HepG2 (cell line): Measurements from ENCODE around the gene RPL38. TPM values are rescaled to one million over a fixed set of nuclear protein-coding genes. Genes with fewer than 3 reads are reported as not detected.

Experiments used
- EED ChIP-seq: sonication (generic); formaldehyde crosslinking; IDR thresholded peaks from 2 replicates; pipeline ENCODE4 v1.5.0; 2020; ENCODE audit warnings: mild to moderate bottlenecking, missing genetic modification reagents
- HHEX ChIP-seq: IDR thresholded peaks from 2 replicates; pipeline ENCODE4 v1.6.1; 2016; ENCODE audit warnings: control low read depth
- HOXD1 ChIP-seq: sonication (generic); formaldehyde crosslinking; IDR thresholded peaks from 2 replicates; pipeline ENCODE4 v1.5.0; 2020; ENCODE audit warnings: missing genetic modification reagents
- IRX3 ChIP-seq: sonication (generic); formaldehyde crosslinking; IDR thresholded peaks from 2 replicates; pipeline ENCODE4 v1.8.1; 2023; ENCODE audit warnings: mild to moderate bottlenecking, low read depth, missing genetic modification reagents, borderline replicate concordance
- KAT7 ChIP-seq: IDR thresholded peaks from 2 replicates; pipeline ENCODE4 v1.6.1; 2018; ENCODE audit warnings: borderline replicate concordance, missing compliant biosample characterization
- KMT2B ChIP-seq: IDR thresholded peaks from 2 replicates; pipeline ENCODE4 v1.6.1; 2016; ENCODE audit warnings: missing genetic modification reagents, missing compliant biosample characterization
- NAIF1 ChIP-seq: sonication (generic); formaldehyde crosslinking; IDR thresholded peaks from 2 replicates; pipeline ENCODE4 v1.5.0; 2020; ENCODE audit warnings: mild to moderate bottlenecking, missing genetic modification reagents, borderline replicate concordance
- NCOA1 ChIP-seq: sonication (generic); formaldehyde crosslinking; IDR thresholded peaks from 2 replicates; pipeline ENCODE4 v1.9.0; 2021; ENCODE audit warnings: missing genetic modification reagents
- NKX3-1 ChIP-seq: sonication (generic); formaldehyde crosslinking; IDR thresholded peaks from 2 replicates; pipeline ENCODE4 v1.5.0; 2020; ENCODE audit warnings: missing genetic modification reagents
- RFX3 ChIP-seq: IDR thresholded peaks from 2 replicates; pipeline ENCODE4 v1.6.1; 2016; ENCODE audit warnings: missing biosample characterization, missing genetic modification reagents
- ZFP62 ChIP-seq: sonication (generic); formaldehyde crosslinking; IDR thresholded peaks from 2 replicates; pipeline ENCODE4 v1.4.0; 2020; ENCODE audit warnings: missing genetic modification reagents
- ZKSCAN1 ChIP-seq: fragments of 150-350 bp; IDR thresholded peaks from 2 replicates; pipeline ENCODE4 v1.6.1; 2014; ENCODE audit warnings: low read length
- ZNF672 ChIP-seq: sonication (generic); formaldehyde crosslinking; IDR thresholded peaks from 2 replicates; pipeline ENCODE4 v1.8.1; 2022; ENCODE audit warnings: missing genetic modification reagents
- ZNF749 ChIP-seq: sonication (generic); formaldehyde crosslinking; IDR thresholded peaks from 2 replicates; pipeline ENCODE4 v1.8.0; 2022; ENCODE audit warnings: mild to moderate bottlenecking, missing genetic modification reagents, moderate library complexity, borderline replicate concordance
- polyA plus RNA-seq, 8 experiments: library from polyadenylated mRNA; depleted of rRNA in 3 of 8; stranded (reverse) in 7 of 8; unstranded in 1 of 8; fragments of >200 nt; fragmentation: Illumina TruSeq in 4 of 8; extraction: Trizol in 4 of 8; gene quantifications; 2 replicates each; pipeline versions ENCODE4 v1.2.1 to v1.2.3, GENCODE V29; 2011 to 2016; ENCODE audit warnings: low read depth in 4 of 8, missing spikeins in 1 of 8, mixed read lengths in 1 of 8; ENCODE audit not compliant: insufficient read depth in 1 of 8
- total RNA-seq, 5 experiments: library from RNA; depleted of rRNA; stranded (reverse); fragments of >200 nt; fragmentation: Illumina TruSeq; extraction: Trizol; gene quantifications; 2 replicates each; pipeline ENCODE4 v1.2.3, GENCODE V29; 2016; ENCODE audit warnings: low read depth in 1 of 5
- TF ChIP-seq, protein P1 (sequence below): sonication (generic); formaldehyde crosslinking; IDR thresholded peaks from 2 replicates; pipeline ENCODE4 v1.8.0; 2022; ENCODE audit warnings: missing genetic modification reagents, mild to moderate bottlenecking, moderate library complexity, borderline replicate concordance
- TF ChIP-seq, protein P2 (sequence below): fragments of 450-650 bp; IDR thresholded peaks from 2 replicates; pipeline ENCODE4 v1.6.1; 2017
- TF ChIP-seq, protein P3 (sequence below): sonication (generic); formaldehyde crosslinking; IDR thresholded peaks from 2 replicates; pipeline ENCODE4 v1.4.0; 2020; ENCODE audit warnings: missing genetic modification reagents
- TF ChIP-seq, protein P4 (sequence below): sonication (generic); formaldehyde crosslinking; IDR thresholded peaks from 2 replicates; pipeline ENCODE4 v1.4.0; 2020; ENCODE audit warnings: mild to moderate bottlenecking, missing genetic modification reagents
- TF ChIP-seq, protein P5 (sequence below): sonication (generic); formaldehyde crosslinking; IDR thresholded peaks from 2 replicates; pipeline ENCODE4 v1.4.0; 2020; ENCODE audit warnings: mild to moderate bottlenecking, missing genetic modification reagents

The RPL38 gene
- total and polyA plus RNA-seq, 2 of the 13 experiments (the other 11 are each of a cell fraction or from before 2014, with no cell fraction given) = 2,370 to 2,372 TPM

DNA sequence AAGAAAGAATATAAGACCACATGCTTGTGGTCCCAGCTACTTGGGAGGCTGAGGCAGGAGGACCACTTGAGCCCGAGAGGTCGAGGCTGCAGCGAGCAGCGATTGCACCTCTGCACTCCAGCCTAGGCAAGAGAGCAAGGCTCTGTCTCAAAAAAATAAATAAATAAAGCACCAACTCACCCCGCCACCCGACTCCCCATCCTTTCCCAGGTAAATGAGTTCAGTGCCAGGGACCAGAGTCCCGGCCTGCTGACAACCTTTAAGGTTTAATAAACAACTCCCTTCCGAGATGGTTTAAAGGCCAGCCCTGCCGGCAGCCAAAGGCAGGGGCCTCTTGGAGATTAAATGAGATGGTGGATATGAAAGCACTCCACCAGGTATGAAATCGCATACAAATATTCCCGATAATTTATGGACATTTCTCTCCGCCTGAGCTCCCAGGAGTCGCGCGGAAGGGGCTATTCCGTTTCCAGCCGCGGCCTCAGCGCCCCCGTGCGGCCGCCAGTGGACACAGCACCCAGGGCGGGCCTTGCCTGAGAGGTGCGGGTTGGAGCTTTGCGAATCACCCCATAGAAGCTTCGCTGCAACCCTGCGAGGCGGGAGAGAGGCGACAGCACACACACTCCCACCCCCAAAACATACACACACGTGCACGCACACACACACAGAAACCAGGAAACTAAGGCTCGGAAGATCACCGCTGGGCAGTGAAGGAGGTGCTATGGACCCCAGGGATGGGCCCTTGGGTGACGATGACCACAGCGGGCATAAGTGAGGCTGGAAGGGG lies 4.0 kb upstream of the RPL38 start (continued):
- TF ChIP-seq, protein P1, sequence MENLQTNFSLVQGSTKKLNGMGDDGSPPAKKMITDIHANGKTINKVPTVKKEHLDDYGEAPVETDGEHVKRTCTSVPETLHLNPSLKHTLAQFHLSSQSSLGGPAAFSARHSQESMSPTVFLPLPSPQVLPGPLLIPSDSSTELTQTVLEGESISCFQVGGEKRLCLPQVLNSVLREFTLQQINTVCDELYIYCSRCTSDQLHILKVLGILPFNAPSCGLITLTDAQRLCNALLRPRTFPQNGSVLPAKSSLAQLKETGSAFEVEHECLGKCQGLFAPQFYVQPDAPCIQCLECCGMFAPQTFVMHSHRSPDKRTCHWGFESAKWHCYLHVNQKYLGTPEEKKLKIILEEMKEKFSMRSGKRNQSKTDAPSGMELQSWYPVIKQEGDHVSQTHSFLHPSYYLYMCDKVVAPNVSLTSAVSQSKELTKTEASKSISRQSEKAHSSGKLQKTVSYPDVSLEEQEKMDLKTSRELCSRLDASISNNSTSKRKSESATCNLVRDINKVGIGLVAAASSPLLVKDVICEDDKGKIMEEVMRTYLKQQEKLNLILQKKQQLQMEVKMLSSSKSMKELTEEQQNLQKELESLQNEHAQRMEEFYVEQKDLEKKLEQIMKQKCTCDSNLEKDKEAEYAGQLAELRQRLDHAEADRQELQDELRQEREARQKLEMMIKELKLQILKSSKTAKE (CRISPR knock-in tag) = no peak
- no peak for TF ChIP-seq ZNF672
- TF ChIP-seq, protein P2, sequence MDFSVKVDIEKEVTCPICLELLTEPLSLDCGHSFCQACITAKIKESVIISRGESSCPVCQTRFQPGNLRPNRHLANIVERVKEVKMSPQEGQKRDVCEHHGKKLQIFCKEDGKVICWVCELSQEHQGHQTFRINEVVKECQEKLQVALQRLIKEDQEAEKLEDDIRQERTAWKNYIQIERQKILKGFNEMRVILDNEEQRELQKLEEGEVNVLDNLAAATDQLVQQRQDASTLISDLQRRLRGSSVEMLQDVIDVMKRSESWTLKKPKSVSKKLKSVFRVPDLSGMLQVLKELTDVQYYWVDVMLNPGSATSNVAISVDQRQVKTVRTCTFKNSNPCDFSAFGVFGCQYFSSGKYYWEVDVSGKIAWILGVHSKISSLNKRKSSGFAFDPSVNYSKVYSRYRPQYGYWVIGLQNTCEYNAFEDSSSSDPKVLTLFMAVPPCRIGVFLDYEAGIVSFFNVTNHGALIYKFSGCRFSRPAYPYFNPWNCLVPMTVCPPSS = no peak
- TF ChIP-seq, protein P3, sequence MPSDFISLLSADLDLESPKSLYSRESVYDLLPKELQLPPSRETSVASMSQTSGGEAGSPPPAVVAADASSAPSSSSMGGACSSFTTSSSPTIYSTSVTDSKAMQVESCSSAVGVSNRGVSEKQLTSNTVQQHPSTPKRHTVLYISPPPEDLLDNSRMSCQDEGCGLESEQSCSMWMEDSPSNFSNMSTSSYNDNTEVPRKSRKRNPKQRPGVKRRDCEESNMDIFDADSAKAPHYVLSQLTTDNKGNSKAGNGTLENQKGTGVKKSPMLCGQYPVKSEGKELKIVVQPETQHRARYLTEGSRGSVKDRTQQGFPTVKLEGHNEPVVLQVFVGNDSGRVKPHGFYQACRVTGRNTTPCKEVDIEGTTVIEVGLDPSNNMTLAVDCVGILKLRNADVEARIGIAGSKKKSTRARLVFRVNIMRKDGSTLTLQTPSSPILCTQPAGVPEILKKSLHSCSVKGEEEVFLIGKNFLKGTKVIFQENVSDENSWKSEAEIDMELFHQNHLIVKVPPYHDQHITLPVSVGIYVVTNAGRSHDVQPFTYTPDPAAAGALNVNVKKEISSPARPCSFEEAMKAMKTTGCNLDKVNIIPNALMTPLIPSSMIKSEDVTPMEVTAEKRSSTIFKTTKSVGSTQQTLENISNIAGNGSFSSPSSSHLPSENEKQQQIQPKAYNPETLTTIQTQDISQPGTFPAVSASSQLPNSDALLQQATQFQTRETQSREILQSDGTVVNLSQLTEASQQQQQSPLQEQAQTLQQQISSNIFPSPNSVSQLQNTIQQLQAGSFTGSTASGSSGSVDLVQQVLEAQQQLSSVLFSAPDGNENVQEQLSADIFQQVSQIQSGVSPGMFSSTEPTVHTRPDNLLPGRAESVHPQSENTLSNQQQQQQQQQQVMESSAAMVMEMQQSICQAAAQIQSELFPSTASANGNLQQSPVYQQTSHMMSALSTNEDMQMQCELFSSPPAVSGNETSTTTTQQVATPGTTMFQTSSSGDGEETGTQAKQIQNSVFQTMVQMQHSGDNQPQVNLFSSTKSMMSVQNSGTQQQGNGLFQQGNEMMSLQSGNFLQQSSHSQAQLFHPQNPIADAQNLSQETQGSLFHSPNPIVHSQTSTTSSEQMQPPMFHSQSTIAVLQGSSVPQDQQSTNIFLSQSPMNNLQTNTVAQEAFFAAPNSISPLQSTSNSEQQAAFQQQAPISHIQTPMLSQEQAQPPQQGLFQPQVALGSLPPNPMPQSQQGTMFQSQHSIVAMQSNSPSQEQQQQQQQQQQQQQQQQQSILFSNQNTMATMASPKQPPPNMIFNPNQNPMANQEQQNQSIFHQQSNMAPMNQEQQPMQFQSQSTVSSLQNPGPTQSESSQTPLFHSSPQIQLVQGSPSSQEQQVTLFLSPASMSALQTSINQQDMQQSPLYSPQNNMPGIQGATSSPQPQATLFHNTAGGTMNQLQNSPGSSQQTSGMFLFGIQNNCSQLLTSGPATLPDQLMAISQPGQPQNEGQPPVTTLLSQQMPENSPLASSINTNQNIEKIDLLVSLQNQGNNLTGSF (CRISPR knock-in tag) = no peak
- TF ChIP-seq IRX3 (CRISPR knock-in tag) = no peak
- no peak for TF ChIP-seq RFX3 (CRISPR knock-in tag)
- TF ChIP-seq NKX3-1 (CRISPR knock-in tag) = no peak
- no peak for TF ChIP-seq KAT7 (CRISPR knock-in tag)
- TF ChIP-seq HOXD1 = no peak
- TF ChIP-seq HHEX = no peak
- no peak for TF ChIP-seq NAIF1
- TF ChIP-seq ZNF749 = no peak
- TF ChIP-seq ZFP62 (CRISPR knock-in tag) = no peak
- TF ChIP-seq, protein P4, sequence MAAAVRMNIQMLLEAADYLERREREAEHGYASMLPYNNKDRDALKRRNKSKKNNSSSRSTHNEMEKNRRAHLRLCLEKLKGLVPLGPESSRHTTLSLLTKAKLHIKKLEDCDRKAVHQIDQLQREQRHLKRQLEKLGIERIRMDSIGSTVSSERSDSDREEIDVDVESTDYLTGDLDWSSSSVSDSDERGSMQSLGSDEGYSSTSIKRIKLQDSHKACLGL = no peak
- TF ChIP-seq ZKSCAN1 = no peak
- no peak for TF ChIP-seq NCOA1 (CRISPR knock-in tag)
- TF ChIP-seq EED = no peak; the same call in 1 of the 2 replicates
- TF ChIP-seq, protein P5, sequence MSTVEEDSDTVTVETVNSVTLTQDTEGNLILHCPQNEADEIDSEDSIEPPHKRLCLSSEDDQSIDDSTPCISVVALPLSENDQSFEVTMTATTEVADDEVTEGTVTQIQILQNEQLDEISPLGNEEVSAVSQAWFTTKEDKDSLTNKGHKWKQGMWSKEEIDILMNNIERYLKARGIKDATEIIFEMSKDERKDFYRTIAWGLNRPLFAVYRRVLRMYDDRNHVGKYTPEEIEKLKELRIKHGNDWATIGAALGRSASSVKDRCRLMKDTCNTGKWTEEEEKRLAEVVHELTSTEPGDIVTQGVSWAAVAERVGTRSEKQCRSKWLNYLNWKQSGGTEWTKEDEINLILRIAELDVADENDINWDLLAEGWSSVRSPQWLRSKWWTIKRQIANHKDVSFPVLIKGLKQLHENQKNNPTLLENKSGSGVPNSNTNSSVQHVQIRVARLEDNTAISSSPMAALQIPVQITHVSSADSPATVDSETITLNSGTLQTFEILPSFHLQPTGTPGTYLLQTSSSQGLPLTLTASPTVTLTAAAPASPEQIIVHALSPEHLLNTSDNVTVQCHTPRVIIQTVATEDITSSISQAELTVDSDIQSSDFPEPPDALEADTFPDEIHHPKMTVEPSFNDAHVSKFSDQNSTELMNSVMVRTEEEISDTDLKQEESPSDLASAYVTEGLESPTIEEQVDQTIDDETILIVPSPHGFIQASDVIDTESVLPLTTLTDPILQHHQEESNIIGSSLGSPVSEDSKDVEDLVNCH (CRISPR knock-in tag) = no peak
- TF ChIP-seq KMT2B (CRISPR knock-in tag) = 0 out of 2 replicates have a peak, but pooled peaks have one; percentile 36
